ENCODE data around the gene RAB13. TPM values are rescaled to one million over a fixed set of nuclear protein-coding genes. Genes with fewer than 3 reads are reported as not detected.
"Not testable (repeated sequence)": the region's sequence is repeated elsewhere in the genome, so short reads cannot be mapped to it uniquely, and the experiment has no call there.

The RAB13 gene
- total RNA-seq, 1 donor from 2014 or later: 49.1 TPM

DNA sequence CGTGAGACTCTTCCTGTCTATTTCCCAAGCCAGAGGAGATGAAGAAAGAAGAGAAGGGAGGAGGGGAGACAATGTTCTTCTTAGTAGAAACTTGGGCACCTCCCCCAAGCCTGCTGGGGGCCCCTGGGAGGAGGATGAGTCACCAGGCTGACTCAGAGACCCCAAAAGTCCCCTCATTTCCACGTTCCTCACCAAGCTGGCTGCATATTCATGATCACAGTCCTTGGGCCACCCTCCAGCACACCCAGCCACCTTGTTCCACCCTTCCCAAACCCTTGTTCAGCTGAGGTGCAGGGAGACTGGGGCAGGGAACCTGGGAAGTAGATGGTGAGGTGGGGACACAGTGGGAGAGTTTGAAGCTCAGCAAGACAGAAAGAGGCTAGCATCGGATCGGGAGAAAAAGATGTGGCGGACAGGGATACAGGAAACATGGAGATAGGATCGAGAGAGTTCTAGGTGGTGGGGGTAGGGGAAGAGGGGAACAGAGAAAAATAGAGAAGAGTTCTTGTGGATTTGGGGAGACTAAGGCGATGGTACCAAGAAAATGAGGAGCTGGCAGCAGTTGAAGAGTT lies 712 bp downstream of the RAB13 start:
- ChIA-PET POLR2A (interaction anchor here (0.8 to 5.0 kb wide), 22 partner anchors 9 to 351 kb away, joined by 3 to 116 read pairs (median 8); partner anchors contain the start of genes CREB3L4, CRTC2, DENND4B and GATAD2B), CTCF (interaction anchor here (1.1 to 4.6 kb wide), 15 partner anchors 18 to 475 kb away, joined by 3 to 49 read pairs (median 12); partner anchors contain the start of genes CREB3L4, DENND4B, GATAD2B and NPR1)
- intact Hi-C loops (cut with micrococcal nuclease): loop anchor here (1.0 kb wide), 2 partner anchors 8 to 18 kb away; partner anchors contain the start of genes CREB3L4 and JTB
- peak overlapping the region; percentile 92 for H3K27ac Mint-ChIP-seq
- no peak for TF ChIP-seq CTCF (IDR thresholded peaks at IDR 0.05)
- DNase-seq: peak; percentile 52
- H3K4me1 Mint-ChIP-seq: peaks cover 38% of the 10 kb centered on the region
- peaks cover 1% of the 10 kb centered on the region for H3K36me3 Mint-ChIP-seq (ENCODE audit: low read depth)
- ATAC-seq (ENCODE audit: low read depth): peak; percentile 70
- H3K27me3 Mint-ChIP-seq: no peaks in the 10 kb centered on the region
- no peaks in the 10 kb centered on the region for H3K9me3 Mint-ChIP-seq
- peak overlapping the region; percentile 88 for H3K4me3 Mint-ChIP-seq

GRCh38 chr1:153984123-153984894 lies 1.8 kb downstream of the RAB13 start:
- intact Hi-C loops (cut with micrococcal nuclease): no loop called here
- ChIA-PET POLR2A (interaction anchor here (0.6 to 5.0 kb wide), 11 partner anchors 9 to 423 kb away, joined by 3 to 116 read pairs (median 26); partner anchors contain the start of genes CREB3L4, CRTC2, DENND4B and GATAD2B), CTCF (interaction anchor here (1.2 to 4.6 kb wide), 7 partner anchors 17 to 209 kb away, joined by 3 to 49 read pairs (median 28); partner anchors contain the start of genes CREB3L4, DENND4B, GATAD2B and SLC27A3)
- peak overlapping the region; percentile 47 for H3K4me3 Mint-ChIP-seq
- TF ChIP-seq CTCF (IDR thresholded peaks at IDR 0.05): no peak
- H3K36me3 Mint-ChIP-seq (ENCODE audit: low read depth): no peaks in the 10 kb centered on the region
- H3K27me3 Mint-ChIP-seq: no peaks in the 10 kb centered on the region
- no peaks in the 10 kb centered on the region for H3K9me3 Mint-ChIP-seq
- peaks cover 32% of the 10 kb centered on the region for H3K4me1 Mint-ChIP-seq
- ATAC-seq (ENCODE audit: low read depth): no peak
- no peak for DNase-seq
- H3K27ac Mint-ChIP-seq: peak overlapping the region; percentile 13

DNA sequence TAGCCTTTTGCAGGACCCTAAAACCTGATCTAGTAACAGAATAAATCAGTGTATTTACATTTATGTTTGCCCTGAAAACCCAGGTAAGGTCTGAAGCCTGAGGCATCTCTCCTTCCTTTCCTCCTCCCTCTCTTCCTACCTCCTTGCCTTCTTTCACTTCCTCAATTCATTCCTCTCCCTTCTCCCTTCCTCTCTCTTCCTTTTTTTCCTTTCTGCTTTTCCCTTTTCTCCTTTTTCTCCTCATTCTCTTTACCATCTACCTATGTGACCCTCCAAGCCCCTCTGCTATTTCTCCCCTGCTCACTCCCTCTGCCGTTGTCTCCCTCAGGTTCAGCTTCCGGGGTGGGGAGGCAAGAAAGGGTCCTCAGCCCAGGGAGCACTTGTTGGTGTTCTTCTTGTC lies 4.4 kb downstream of the RAB13 start:
- intact Hi-C loops (cut with micrococcal nuclease); ATAC-seq (ENCODE audit: low read depth); H3K9me3 Mint-ChIP-seq; H3K27me3 Mint-ChIP-seq; CTCF ChIA-PET; H3K4me3 Mint-ChIP-seq; DNase-seq; H3K27ac Mint-ChIP-seq: not testable (repeated sequence)
- Mint-ChIP-seq H3K4me1 (peaks cover 42% of the 10 kb centered on the region), H3K36me3 (ENCODE audit: low read depth) (peaks cover 10% of the 10 kb centered on the region)
- POLR2A ChIA-PET: interaction anchor here (0.6 to 8.0 kb wide), 3 partner anchors 10 to 254 kb away, joined by 3 to 230 read pairs (median 96); partner anchors contain the start of genes CREB3L4, INTS3, RPS27 and SLC39A1

- H3K27ac Mint-ChIP-seq; intact Hi-C loops (cut with micrococcal nuclease); H3K9me3 Mint-ChIP-seq; H3K4me3 Mint-ChIP-seq; H3K27me3 Mint-ChIP-seq; DNase-seq; ATAC-seq (ENCODE audit: low read depth): not testable (repeated sequence)
- Mint-ChIP-seq H3K4me1 (peaks cover 32% of the 10 kb centered on the region), H3K36me3 (ENCODE audit: low read depth) (peaks cover 31% of the 10 kb centered on the region)
- ChIA-PET CTCF (interaction anchor here (0.7 to 1.9 kb wide), 3 partner anchors 34 to 165 kb away, joined by 3 to 7 read pairs (median 4); no protein-coding TSS in a partner anchor), POLR2A (interaction anchor here (0.6 to 8.0 kb wide), 6 partner anchors 12 to 381 kb away, joined by 3 to 230 read pairs (median 68); partner anchors contain the start of genes CREB3L4, DENND4B, GATAD2B and RPS27)
These were observed 7.0 kb downstream of the RAB13 start for GRCh38 chr1:153979091-153979490.

DNA sequence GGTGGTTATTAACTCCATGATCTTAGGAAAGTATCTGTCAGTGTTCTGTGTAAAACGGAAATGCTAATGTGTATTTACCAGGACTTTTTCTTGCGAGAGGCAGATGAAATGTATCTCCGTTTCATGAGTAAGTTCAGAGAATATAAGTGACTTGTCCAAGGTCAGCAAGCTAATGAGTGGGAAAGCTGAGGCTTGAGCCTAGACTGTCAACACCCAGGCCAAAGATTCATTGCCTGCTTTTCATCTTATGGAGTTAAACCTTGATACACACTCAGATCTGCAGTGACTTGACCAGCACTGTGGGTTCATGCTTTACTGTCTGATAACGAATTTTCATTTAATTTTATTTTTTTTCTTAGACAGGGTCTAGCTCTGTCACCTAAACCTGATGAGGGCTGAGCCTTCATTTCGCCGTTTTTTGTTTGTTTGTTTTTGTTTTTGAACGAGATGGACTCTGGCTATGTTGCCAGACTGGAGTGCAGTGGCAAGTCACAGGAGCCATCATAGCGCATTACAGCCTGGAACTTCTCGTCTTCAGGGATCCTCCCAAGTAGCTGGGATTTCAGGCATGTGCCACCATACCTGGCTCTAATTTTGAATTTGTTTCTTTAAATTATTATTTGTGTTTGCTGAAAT lies 7.7 kb downstream of the RAB13 start:
- no peaks in the 10 kb centered on the region for H3K27me3 Mint-ChIP-seq
- ChIA-PET CTCF (interaction anchor here (1.2 to 2.9 kb wide), 5 partner anchors 8 to 164 kb away, joined by 4 to 15 read pairs (median 7); partner anchors contain the start of genes CREB3L4, CRTC2 and RAB13), POLR2A (interaction anchor here (0.6 to 8.0 kb wide), 11 partner anchors 8 to 412 kb away, joined by 3 to 230 read pairs (median 25); partner anchors contain the start of genes CREB3L4, CRTC2, DENND4B and GATAD2B)
- DNase-seq (no peak), ATAC-seq (ENCODE audit: low read depth) (no peak)
- intact Hi-C loops (cut with micrococcal nuclease): no loop called here
- H3K9me3 Mint-ChIP-seq: no peaks in the 10 kb centered on the region
- H3K4me3 Mint-ChIP-seq: peak overlapping the region; percentile 98
- H3K36me3 Mint-ChIP-seq (ENCODE audit: low read depth): peaks cover 38% of the 10 kb centered on the region
- H3K27ac Mint-ChIP-seq: peak overlapping the region; percentile 96
- peaks cover 32% of the 10 kb centered on the region for H3K4me1 Mint-ChIP-seq
- no peak for TF ChIP-seq CTCF (IDR thresholded peaks at IDR 0.05)

Measured in activated B cell treated with CpG ODN at 0.5 μM for 24 hours (primary cell).